Measurements from ENCODE around the gene REX1BD. TPM values are rescaled to one million over a fixed set of nuclear protein-coding genes. Genes with fewer than 3 reads are reported as not detected.

The REX1BD gene
- total RNA-seq, 1 experiment from 2014 or later: 72.3 TPM

- H2BK15ac ChIP-seq (ENCODE audit: low read depth, low read length): no peak overlapping the region
- no peak overlapping the region for H3K27ac ChIP-seq (ENCODE audit: insufficient read length, low read depth, low read length)
- H3K23ac ChIP-seq (ENCODE audit: insufficient read length, low read depth, low read length): no peak overlapping the region
- H2BK12ac ChIP-seq (ENCODE audit: insufficient read length, low read depth, low read length): no peak overlapping the region
- no peak overlapping the region for H2AFZ ChIP-seq (ENCODE audit: low read length)
- H3K56ac ChIP-seq (ENCODE audit: insufficient read length, low read depth, low read length): no peak overlapping the region
- no peak overlapping the region for H2BK20ac ChIP-seq (ENCODE audit: low read depth, low read length, poor library complexity, severe bottlenecking)
- no peaks in the 10 kb centered on the region for H3K79me1 ChIP-seq (ENCODE audit: insufficient read depth, low read depth, low read length, poor library complexity, severe bottlenecking)
- peaks cover 0 to 6% (median 0%) of the 10 kb centered on the region in 3 experiments; a peak in 2 of 7 replicates for H3K36me3 Mint-ChIP-seq (ENCODE audit: insufficient read depth in 1 of 3, low read depth in 3 of 3)
- H4K5ac ChIP-seq (ENCODE audit: insufficient read length, low read depth, low read length): no peak overlapping the region
- peaks cover 3% of the 10 kb centered on the region for H3K23me2 ChIP-seq (ENCODE audit: insufficient read length, low read depth, low read length, poor library complexity, severe bottlenecking)
- no peak overlapping the region for H4K91ac ChIP-seq (ENCODE audit: insufficient read length, low read depth, low read length)
- H4K20me1 ChIP-seq (ENCODE audit: control insufficient read depth, insufficient read depth, insufficient read length): no peaks in the 10 kb centered on the region
- no peak overlapping the region for H2BK120ac ChIP-seq (ENCODE audit: low read depth, low read length, poor library complexity, severe bottlenecking)
- H3K27me3 Mint-ChIP-seq (ENCODE audit: low read depth): peaks cover 72% of the 10 kb centered on the region
- no peak overlapping the region for H3K18ac ChIP-seq (ENCODE audit: insufficient read length, low read depth, low read length)
- H2AK5ac ChIP-seq (ENCODE audit: insufficient read length, low read length): no peak overlapping the region
- H3K14ac ChIP-seq (ENCODE audit: insufficient read depth, low read length): no peak overlapping the region
- DNase-seq: no peak
- no peaks in the 10 kb centered on the region for H3K9me3 ChIP-seq (ENCODE audit: control insufficient read depth, low read depth, low read length)
- H3T11ph ChIP-seq (ENCODE audit: low read length): no peak overlapping the region
- H3K4ac ChIP-seq (ENCODE audit: low read depth, low read length): no peak overlapping the region
- no peak overlapping the region for H3K9ac ChIP-seq (ENCODE audit: extremely low read depth, insufficient read length, low read length)
- H3K4me1 ChIP-seq (ENCODE audit: insufficient read depth, low read length): no peaks in the 10 kb centered on the region; the same call in 1 of the 2 replicates
- H3K27me3 ChIP-seq (ENCODE audit: insufficient read depth, low read length): peaks cover 32% of the 10 kb centered on the region
- no peak overlapping the region for H3K4me3 Mint-ChIP-seq
- TF ChIP-seq CTCF (conservative IDR thresholded peaks at IDR 0.05): no peak
- peaks cover 16 to 29% of the 10 kb centered on the region in 2 experiments for H3K4me1 Mint-ChIP-seq
- H3K9me3 Mint-ChIP-seq: no peaks in the 10 kb centered on the region; a peak in 1 of 5 replicates
- no peak overlapping the region for H2BK5ac ChIP-seq (ENCODE audit: insufficient read length, low read length)
- no CpG with 5 or more reads among the region's 4 CpGs for WGBS (ENCODE audit: extremely low coverage, insufficient read length, low lambda C conversion rate)
- H3K27ac Mint-ChIP-seq: no peak overlapping the region
- no peak overlapping the region for H3K4me2 ChIP-seq (ENCODE audit: insufficient read depth, insufficient read length, low read length)
- H4K8ac ChIP-seq (replicated peaks; ENCODE audit: insufficient read length, low read depth, low read length): no peak overlapping the region
- no peaks in the 10 kb centered on the region for H3K79me2 ChIP-seq (ENCODE audit: insufficient read depth, low read length)
Observed at GRCh38 chr19:18601875-18602274, 13.3 kb downstream of the REX1BD start.

Data from H9 (cell line).